Liver (tissue), 9 donors: ENCODE results near the gene HLA-DRA. TPM values are rescaled to one million over a fixed set of nuclear protein-coding genes. Genes with fewer than 3 reads are reported as not detected.
A peak's percentile ranks its signal among the peaks of the same experiment; 100 is the strongest.

ENCODE experiments used
- DNase-seq: peaks from one replicate; pipeline ENCODE4 v3.0.0-alpha.2; 2017; ENCODE audit warnings: low spot score
- H3K27ac ChIP-seq, 2 donors: one replicate each; pipeline ENCODE4 v1.7.0; 2013; ENCODE audit warnings: inconsistent platforms in 2 of 2, low read length in 2 of 2, control low read depth in 1 of 2, low read depth in 1 of 2, mild to moderate bottlenecking in 1 of 2
- H3K27me3 ChIP-seq, 4 donors: one replicate each; pipeline versions ENCODE4 v1.6.1 to v1.7.0; 2013; ENCODE audit warnings: low read length in 3 of 4, inconsistent platforms in 1 of 4, mild to moderate bottlenecking in 1 of 4, moderate library complexity in 1 of 4; ENCODE audit not compliant: control insufficient read depth in 4 of 4, insufficient read depth in 4 of 4
- H3K36me3 ChIP-seq, 4 donors: one replicate each; pipeline versions ENCODE4 v1.6.1 to v1.7.0; 2013; ENCODE audit warnings: low read length in 3 of 4, mild to moderate bottlenecking in 3 of 4, low read depth in 1 of 4, moderate library complexity in 1 of 4; ENCODE audit not compliant: control insufficient read depth in 4 of 4, insufficient read depth in 3 of 4
- H3K4me1 ChIP-seq, 4 donors: one replicate each; pipeline versions ENCODE4 v1.6.1 to v1.7.0; 2013; ENCODE audit warnings: low read length in 3 of 4, mild to moderate bottlenecking in 3 of 4, moderate library complexity in 1 of 4; ENCODE audit not compliant: control insufficient read depth in 4 of 4, insufficient read depth in 4 of 4
- H3K4me3 ChIP-seq, 3 donors: one replicate each; pipeline versions ENCODE4 v1.6.1 to v1.7.0; 2013; ENCODE audit warnings: low read length in 3 of 3, control low read depth in 1 of 3, low read depth in 1 of 3, mild to moderate bottlenecking in 1 of 3
- H3K9ac ChIP-seq, 2 donors: one replicate each; pipeline ENCODE4 v1.7.0; 2013; ENCODE audit warnings: low read length in 2 of 2, mild to moderate bottlenecking in 2 of 2, moderate library complexity in 2 of 2, control low read depth in 1 of 2, low read depth in 1 of 2
- H3K9me3 ChIP-seq, 4 donors: one replicate each; pipeline versions ENCODE4 v1.6.1 to v1.7.0; 2013; ENCODE audit warnings: low read length in 3 of 4; ENCODE audit not compliant: control insufficient read depth in 4 of 4
- CTCF ChIP-seq: fragments of 150-350 bp; IDR thresholded peaks from 2 replicates; pipeline ENCODE4 v1.5.1; 2017; ENCODE audit warnings: improper control_type of control experiment, low read depth, low read length; ENCODE audit not compliant: missing input control
- EGR1 ChIP-seq, 2 donors: IDR thresholded peaks; 2 replicates each; pipeline ENCODE4 v1.6.1; 2016 to 2018; ENCODE audit warnings: antibody characterized with exemption in 2 of 2, low read depth in 2 of 2
- FOXA1 ChIP-seq: IDR thresholded peaks from 2 replicates; pipeline ENCODE4 v1.6.1; 2016; ENCODE audit warnings: antibody characterized with exemption
- FOXA2 ChIP-seq: IDR thresholded peaks from 2 replicates; pipeline ENCODE4 v1.6.1; 2016; ENCODE audit warnings: antibody characterized with exemption
- GABPA ChIP-seq, 2 donors: IDR thresholded peaks in 1 of 2; conservative IDR thresholded peaks in 1 of 2; 2 replicates each; pipeline ENCODE4 v1.6.1; 2016; ENCODE audit warnings: antibody characterized with exemption in 2 of 2, mild to moderate bottlenecking in 1 of 2, moderate library complexity in 1 of 2
- HNF4G ChIP-seq: IDR thresholded peaks from 2 replicates; pipeline ENCODE4 v1.6.1; 2016; ENCODE audit warnings: antibody characterized with exemption
- JUND ChIP-seq, 2 donors: IDR thresholded peaks; 2 replicates each; pipeline ENCODE4 v1.6.1; 2016; ENCODE audit warnings: antibody characterized with exemption in 2 of 2
- MAX ChIP-seq: IDR thresholded peaks from 2 replicates; pipeline ENCODE4 v1.6.1; 2016; ENCODE audit warnings: antibody characterized with exemption
- NR2F2 ChIP-seq: IDR thresholded peaks from 2 replicates; pipeline ENCODE4 v1.6.1; 2016; ENCODE audit warnings: antibody characterized with exemption
- RAD21 ChIP-seq, 2 donors: IDR thresholded peaks; 2 replicates each; pipeline ENCODE4 v1.6.1; 2016; ENCODE audit warnings: antibody characterized with exemption in 2 of 2, mild to moderate bottlenecking in 2 of 2
- REST ChIP-seq: IDR thresholded peaks from 2 replicates; pipeline ENCODE4 v1.6.1; 2016; ENCODE audit warnings: antibody characterized with exemption, mild to moderate bottlenecking
- RXRA ChIP-seq, 2 donors: IDR thresholded peaks; 2 replicates each; pipeline ENCODE4 v1.6.1; 2017 to 2018; ENCODE audit warnings: antibody characterized with exemption in 2 of 2, mild to moderate bottlenecking in 1 of 2
- SP1 ChIP-seq: IDR thresholded peaks from 2 replicates; pipeline ENCODE4 v1.6.1; 2018; ENCODE audit warnings: antibody characterized with exemption, mild to moderate bottlenecking
- TAF1 ChIP-seq: conservative IDR thresholded peaks from 2 replicates; pipeline ENCODE4 v1.6.1; 2016; ENCODE audit warnings: antibody characterized with exemption, mild to moderate bottlenecking
- YY1 ChIP-seq: IDR thresholded peaks from 2 replicates; pipeline ENCODE4 v1.6.1; 2016; ENCODE audit warnings: antibody characterized with exemption, mild to moderate bottlenecking
- ZBTB33 ChIP-seq: IDR thresholded peaks from 2 replicates; pipeline ENCODE4 v1.6.1; 2016; ENCODE audit warnings: antibody characterized with exemption
- WGBS: extraction: QIAGEN DNeasy Blood & Tissue Kit; methylation state at CpG from one replicate; pipeline ENCODE4 v1.1.7; 2013; 5-methylcytosine and 5-hydroxymethylcytosine counted together
- polyA plus RNA-seq, 2 donors: library from polyadenylated mRNA; stranded (reverse) in 1 of 2; unstranded in 1 of 2; fragments of 200-250 nt in 1 of 2; fragments of >200 nt in 1 of 2; fragmentation: Nextera tagmentation in 1 of 2; extraction: Ambion mirVana in 1 of 2; gene quantifications; one replicate each; pipeline versions ENCODE4 v1.2.1 to v1.2.3, GENCODE V29; 2013 to 2015
- total RNA-seq, 2 donors: library from RNA; depleted of rRNA; stranded (reverse); fragments of >200 nt; gene quantifications; one replicate each; pipeline ENCODE4 v1.2.3, GENCODE V29; 2014
- TF ChIP-seq, protein P1 (sequence below): IDR thresholded peaks from 2 replicates; pipeline ENCODE4 v1.6.1; 2016; ENCODE audit warnings: antibody characterized with exemption
- donor health status: healthy.
- donor health status: healthy.
- donor health status: healthy.
- donor health status: healthy.
- donor health status: healthy.

Gene HLA-DRA
- total RNA-seq (10 to 100 TPM; 82.1 to 94.2 TPM), polyA plus RNA-seq (100 to 1,000 TPM in 1 of 2 donors, 10 to 100 TPM in 1; 53.4 to 145 TPM)

DNA sequence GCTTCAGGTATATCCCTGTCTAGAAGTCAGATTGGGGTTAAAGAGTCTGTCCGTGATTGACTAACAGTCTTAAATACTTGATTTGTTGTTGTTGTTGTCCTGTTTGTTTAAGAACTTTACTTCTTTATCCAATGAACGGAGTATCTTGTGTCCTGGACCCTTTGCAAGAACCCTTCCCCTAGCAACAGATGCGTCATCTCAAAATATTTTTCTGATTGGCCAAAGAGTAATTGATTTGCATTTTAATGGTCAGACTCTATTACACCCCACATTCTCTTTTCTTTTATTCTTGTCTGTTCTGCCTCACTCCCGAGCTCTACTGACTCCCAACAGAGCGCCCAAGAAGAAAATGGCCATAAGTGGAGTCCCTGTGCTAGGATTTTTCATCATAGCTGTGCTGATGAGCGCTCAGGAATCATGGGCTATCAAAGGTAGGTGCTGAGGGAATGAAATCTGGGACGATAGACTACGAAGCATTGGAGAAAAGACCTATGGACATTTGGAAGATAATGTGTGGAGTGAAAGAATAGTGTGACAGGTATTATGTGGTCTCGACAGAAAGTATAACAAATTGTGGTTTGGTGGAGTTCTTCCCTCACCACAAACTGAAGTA lies at the start of gene HLA-DRA:
Gene HLA-DRA (plus strand): TSS at position 286 of the 613 bp plus-strand sequence. CDS start 64 bp downstream, at position 350.
- H3K4me1 ChIP-seq = no peaks in the 10 kb centered on the region
- peak within 1 kb of the TSS; percentile 11 to 58 (median 28) for H3K4me3 ChIP-seq
- H3K9ac ChIP-seq = peak within 1 kb of the TSS in 1 of 2 donors; percentile 45
- peak within 1 kb of the TSS; percentile 4 to 67 for H3K27ac ChIP-seq
- WGBS = 26% methylated on average over 9 of the region's 9 CpGs
- H3K36me3 ChIP-seq = no peaks in the 10 kb centered on the region
- H3K9me3 ChIP-seq = no peaks in the 10 kb centered on the region
- TF ChIP-seq RAD21 (IDR thresholded peaks at IDR 0.05) = peak in 1 of 2 donors; percentile 6
- TF ChIP-seq YY1 = peak; percentile 16
- no peak for TF ChIP-seq SP1
- no peak for DNase-seq
- peaks cover 0 to 1% (median 0%) of the 10 kb centered on the region in 4 donors for H3K27me3 ChIP-seq

DNA sequence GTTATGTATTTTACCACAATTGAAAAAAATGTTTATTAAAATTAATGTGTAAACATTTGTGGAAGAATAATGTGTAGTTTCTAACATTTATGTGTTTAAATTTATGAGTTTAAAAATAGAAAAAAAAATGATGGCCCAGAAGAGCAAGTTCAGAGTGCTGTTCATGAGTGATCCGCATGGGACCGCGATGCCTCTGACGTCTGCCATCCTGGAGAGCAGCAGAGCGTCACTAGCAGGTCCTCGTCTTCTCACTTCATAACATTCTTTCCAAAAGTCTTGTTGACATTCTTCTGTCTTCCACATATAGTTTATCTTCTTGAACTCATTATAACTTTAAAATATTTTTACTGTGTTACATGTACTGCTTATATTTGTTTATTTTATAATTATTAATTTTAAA lies 48.2 kb upstream of the HLA-DRA start:
- H3K9ac ChIP-seq = no peak overlapping the region
- no peak overlapping the region for H3K4me3 ChIP-seq
- H3K4me1 ChIP-seq = no peaks in the 10 kb centered on the region
- DNase-seq = no peak
- H3K36me3 ChIP-seq = no peaks in the 10 kb centered on the region
- H3K27ac ChIP-seq = no peak overlapping the region
- TF ChIP-seq YY1 (no peak), RXRA (IDR thresholded peaks at IDR 0.05) (no peak), HNF4G (no peak), FOXA2 (no peak), ZBTB33 (no peak), EGR1 (IDR thresholded peaks at IDR 0.05; ENCODE audit: low read depth in 2 of 2) (no peak), JUND (IDR thresholded peaks at IDR 0.05) (no peak), NR2F2 (no peak), TAF1 (no peak), GABPA (IDR thresholded peaks at IDR 0.05 in 1 of 2, conservative IDR thresholded peaks at IDR 0.05 in 1 of 2) (no peak), REST (no peak), MAX (no peak), RAD21 (IDR thresholded peaks at IDR 0.05) (no peak), CTCF (no peak), FOXA1 (no peak), SP1 (no peak)
- TF ChIP-seq, protein P1, sequence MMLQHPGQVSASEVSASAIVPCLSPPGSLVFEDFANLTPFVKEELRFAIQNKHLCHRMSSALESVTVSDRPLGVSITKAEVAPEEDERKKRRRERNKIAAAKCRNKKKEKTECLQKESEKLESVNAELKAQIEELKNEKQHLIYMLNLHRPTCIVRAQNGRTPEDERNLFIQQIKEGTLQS = no peak
- peaks cover 0 to 5% (median 0%) of the 10 kb centered on the region in 4 donors for H3K27me3 ChIP-seq
- H3K9me3 ChIP-seq = no peaks in the 10 kb centered on the region
- 92% methylated on average over 6 of the region's 6 CpGs for WGBS
